SJCRH30 (cell line): Measurements from ENCODE around the gene SHCBP1L. TPM values are rescaled to one million over a fixed set of nuclear protein-coding genes. Genes with fewer than 3 reads are reported as not detected.

Source experiments
- DNase-seq, 2 experiments: peaks; one replicate each; pipeline ENCODE4 v3.0.0-alpha.2; 2015 to 2020
- H3K27ac ChIP-seq: fragments of 250-450 bp; sonication (Bioruptor Pico); 2 replicates; pipeline ENCODE4 v1.5.1; 2020; ENCODE audit warnings: mild to moderate bottlenecking, moderate library complexity
- H3K27me3 ChIP-seq: fragments of 250-450 bp; sonication (Bioruptor Pico); 2 replicates; pipeline ENCODE4 v1.5.1; 2020; ENCODE audit warnings: mild to moderate bottlenecking, moderate library complexity
- H3K36me3 ChIP-seq: fragments of 250-450 bp; sonication (Bioruptor Pico); 2 replicates; pipeline ENCODE4 v1.5.1; 2020; ENCODE audit warnings: mild to moderate bottlenecking, moderate library complexity
- H3K4me1 ChIP-seq: fragments of 250-450 bp; sonication (Bioruptor Pico); 2 replicates; pipeline ENCODE4 v1.5.1; 2020; ENCODE audit warnings: mild to moderate bottlenecking, moderate library complexity
- H3K4me3 ChIP-seq: fragments of 250-450 bp; sonication (Bioruptor Pico); 2 replicates; pipeline ENCODE4 v1.5.1; 2020; ENCODE audit warnings: mild to moderate bottlenecking, moderate library complexity
- H3K9me3 ChIP-seq: fragments of 250-450 bp; sonication (Bioruptor Pico); replicated peaks from 2 replicates; pipeline ENCODE4 v1.5.1; 2020; ENCODE audit warnings: mild to moderate bottlenecking, moderate library complexity
- total RNA-seq: library from RNA; depleted of rRNA; stranded (reverse); fragments of >200 nt; shearing (Covaris generic); gene quantifications from 2 replicates; pipeline ENCODE4 v1.2.3, GENCODE V29; 2014; rRNA removed

Gene SHCBP1L
- total RNA-seq, 1 experiment from 2014 or later, result not detected

DNA sequence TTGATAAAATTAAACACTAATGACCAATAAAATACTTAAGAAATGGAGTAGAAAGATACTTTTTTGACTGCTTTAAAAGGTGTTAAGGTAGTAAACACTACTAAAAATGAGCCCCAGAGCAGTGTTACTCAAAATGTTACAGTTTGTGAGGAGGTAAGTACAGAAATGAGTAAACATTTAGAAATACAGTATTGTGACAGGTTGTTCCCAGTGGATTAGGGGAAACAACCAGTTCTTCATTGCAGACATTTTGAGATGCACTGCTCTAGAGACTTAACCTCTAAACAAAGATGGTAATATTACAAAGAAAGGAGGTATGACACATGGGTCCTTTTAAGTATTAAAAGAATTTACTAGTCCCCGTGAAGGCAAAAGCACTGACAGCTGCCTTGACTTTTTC lies 101.1 kb downstream of the SHCBP1L start:
- H3K4me1 ChIP-seq, result no peaks in the 10 kb centered on the region
- no peak for DNase-seq
- no peak overlapping the region for H3K4me3 ChIP-seq
- no peaks in the 10 kb centered on the region for H3K9me3 ChIP-seq
- no peaks in the 10 kb centered on the region for H3K27me3 ChIP-seq
- H3K27ac ChIP-seq, result no peak overlapping the region
- peaks cover 100% of the 10 kb centered on the region for H3K36me3 ChIP-seq

DNA sequence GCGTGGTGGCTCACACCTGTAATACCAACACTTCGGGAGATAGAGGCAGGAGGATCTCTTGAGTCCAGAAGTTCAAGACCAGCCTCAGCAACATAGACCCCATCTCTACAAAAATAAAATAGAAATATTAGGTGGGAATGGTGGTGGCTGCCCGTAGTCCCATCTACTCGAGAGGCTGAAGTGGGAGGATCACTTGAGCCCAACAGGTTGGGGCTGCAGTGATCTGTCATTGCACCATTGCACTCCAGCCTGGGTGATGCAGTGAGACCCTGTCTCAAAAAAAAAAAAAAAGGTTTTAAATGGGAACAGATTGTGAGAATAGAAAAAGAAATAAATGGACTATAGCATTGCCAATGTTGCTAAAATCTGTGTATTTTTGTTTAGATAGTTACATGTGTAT lies 102.6 kb downstream of the SHCBP1L start:
- DNase-seq, result no peak
- Histone ChIP-seq H3K4me1 (no peaks in the 10 kb centered on the region), H3K27ac (no peak overlapping the region), H3K9me3 (no peaks in the 10 kb centered on the region), H3K36me3 (peaks cover 100% of the 10 kb centered on the region), H3K27me3 (no peaks in the 10 kb centered on the region), H3K4me3 (no peak overlapping the region)

Other genes with a start within 250 kb of the SHCBP1L start
- 1.7 and 3.1 TPM in 2 replicates for gene NPL, start 163.4 kb downstream of the SHCBP1L start, total RNA-seq
- gene DHX9, start 113.8 kb downstream of the SHCBP1L start, total RNA-seq, result 303 and 305 TPM in 2 replicates
- 122 and 123 TPM in 2 replicates for gene LAMC1, start 70.3 kb upstream of the SHCBP1L start, total RNA-seq
- 0.05 and 0.08 TPM in 2 replicates for gene LAMC2, start 233.1 kb upstream of the SHCBP1L start, total RNA-seq